K562 (cell line): Measurements from ENCODE around the gene TRIO. TPM values are rescaled to one million over a fixed set of nuclear protein-coding genes. Genes with fewer than 3 reads are reported as not detected.
A peak's percentile ranks its signal among the peaks of the same experiment; 100 is the strongest.

Source experiments
- CBX8 ChIP-seq: fragments of 200-600 bp; sonication (generic); IDR thresholded peaks from 2 replicates; pipeline ENCODE4 v1.6.1; 2012; ENCODE audit warnings: borderline replicate concordance, mixed run types, low read depth, mild to moderate bottlenecking, moderate library complexity, mixed read lengths, low read length, control low read depth, inconsistent platforms; ENCODE audit not compliant: poor library complexity, severe bottlenecking; ENCODE audit errors: extremely low read depth
- CHD2 ChIP-seq: IDR thresholded peaks from 2 replicates; pipeline ENCODE4 v1.6.1; 2011; ENCODE audit warnings: low read depth, low read length
- HMBOX1 ChIP-seq: sonication (generic); IDR thresholded peaks from 2 replicates; pipeline ENCODE4 v1.6.1; 2016
- L3MBTL2 ChIP-seq: fragments of 450-650 bp; IDR thresholded peaks from 2 replicates; pipeline ENCODE4 v1.6.1; 2016; ENCODE audit warnings: mild to moderate bottlenecking, moderate library complexity
- MBD2 ChIP-seq: sonication (generic); IDR thresholded peaks from 2 replicates; pipeline ENCODE4 v1.6.1; 2016; ENCODE audit warnings: low read depth, borderline replicate concordance
- RERE ChIP-seq: sonication (generic); formaldehyde crosslinking; IDR thresholded peaks from 2 replicates; pipeline ENCODE4 v1.8.0; 2023; ENCODE audit warnings: missing genetic modification reagents, mild to moderate bottlenecking, borderline replicate concordance
- SLC30A9 ChIP-seq: fragments of 250-450 bp; sonication (Bioruptor Pico); IDR thresholded peaks from 2 replicates; pipeline ENCODE4 v1.8.0; 2022; ENCODE audit warnings: mild to moderate bottlenecking, moderate library complexity
- SMARCA4 ChIP-seq: fragments of 450-650 bp; IDR thresholded peaks from 2 replicates; pipeline ENCODE4 v1.6.1; 2016
- SP2 ChIP-seq: IDR thresholded peaks from 2 replicates; pipeline ENCODE4 v1.6.1; 2011; ENCODE audit warnings: mild to moderate bottlenecking, low read depth, low read length, moderate library complexity; ENCODE audit not compliant: poor library complexity, severe bottlenecking; ENCODE audit errors: extremely low read depth
- ZFP1 ChIP-seq: fragments of 450-650 bp; formaldehyde crosslinking; IDR thresholded peaks from 2 replicates; pipeline ENCODE4 v1.4.0; 2020; ENCODE audit warnings: mild to moderate bottlenecking, mixed read lengths
- ZKSCAN1 ChIP-seq: fragments of 150-350 bp; IDR thresholded peaks from 2 replicates; pipeline ENCODE4 v1.6.1; 2016; ENCODE audit warnings: low read depth, low read length
- ZNF280A ChIP-seq: fragments of 450-650 bp; IDR thresholded peaks from 2 replicates; pipeline ENCODE4 v1.6.1; 2018; ENCODE audit warnings: mild to moderate bottlenecking, low read depth; ENCODE audit not compliant: partially characterized antibody
- polyA plus RNA-seq, 8 experiments: library from polyadenylated mRNA; depleted of rRNA in 4 of 8; stranded (reverse) in 5 of 8; unstranded in 3 of 8; fragments of >200 nt; fragmentation: Nextera tagmentation in 2 of 8; fragmentation: Illumina TruSeq in 1 of 8; extraction: Ambion mirVana in 2 of 8; extraction: Trizol in 1 of 8; gene quantifications; 2 replicates each; pipeline versions ENCODE4 v1.2.1 to v1.2.3, GENCODE V29; 2011 to 2014; ENCODE audit warnings: inconsistent platforms in 1 of 8, missing spikeins in 1 of 8
- total RNA-seq, 7 experiments: library from RNA; depleted of rRNA in 6 of 7; stranded (reverse); fragments of >200 nt in 6 of 7; fragmentation: Illumina TruSeq in 2 of 7; extraction: Trizol in 2 of 7; gene quantifications; 2 replicates each; pipeline versions ENCODE4 v1.2.1 to v1.2.3, GENCODE V29; 2011 to 2021; ENCODE audit warnings: low replicate concordance in 1 of 7

TRIO gene
- total and polyA plus RNA-seq, 9 of the 15 experiments (the other 6 are each of a cell fraction or from before 2014, with no cell fraction given), result 0.24 to 5.0 (median 1.1) TPM

GRCh38 chr5:14281746-14282181, 138.6 kb downstream of the TRIO start (continued):
- TF ChIP-seq RERE (CRISPR knock-in tag) (no peak), ZNF280A (no peak), ZFP1 (CRISPR knock-in tag) (no peak), ZKSCAN1 (no peak), SP2 (no peak), L3MBTL2 (peak; percentile 41; the same call in 1 of the 2 replicates), HMBOX1 (peak; percentile 89), CHD2 (no peak), MBD2 (no peak), SLC30A9 (CRISPR knock-in tag) (no peak), CBX8 (no peak), SMARCA4 (0 out of 2 replicates have a peak, but pooled peaks have one; percentile 21)
